Adipose tissue (tissue), 3 donors: ENCODE results near the gene CTCFL. TPM values are rescaled to one million over a fixed set of nuclear protein-coding genes. Genes with fewer than 3 reads are reported as not detected.
"Not testable (repeated sequence)": the region's sequence is repeated elsewhere in the genome, so short reads cannot be mapped to it uniquely, and the experiment has no call there.

ENCODE experiments used
- H3K27ac ChIP-seq: one replicate; pipeline ENCODE4 v1.5.1; 2013; ENCODE audit warnings: low read depth, low read length
- WGBS, 3 donors: extraction: QIAGEN DNeasy Blood & Tissue Kit; methylation state at CpG; one replicate each; pipeline ENCODE4 v1.1.7; 2013; 5-methylcytosine and 5-hydroxymethylcytosine counted together
- polyA plus RNA-seq, 3 donors: library from polyadenylated mRNA; stranded (reverse); fragments of 200-250 nt; gene quantifications; one replicate each; pipeline ENCODE4 v1.2.3, GENCODE V29; 2013
- donor health status: healthy with polysubstance abuse.
- donor health status: Bipolar disorder and iron deficiency.
- donor health status: healthy.

Gene CTCFL
- polyA plus RNA-seq, 3 donors: 0.04 to 0.11 TPM; not detected in 1

- WGBS, 3 donors: 33 to 36% (median 36%) methylated on average over 20 of the region's 20 CpGs
- H3K27ac ChIP-seq: no peak overlapping the region
These were observed 26.2 kb downstream of the CTCFL start for GRCh38 chr20:57498425-57499400.

DNA sequence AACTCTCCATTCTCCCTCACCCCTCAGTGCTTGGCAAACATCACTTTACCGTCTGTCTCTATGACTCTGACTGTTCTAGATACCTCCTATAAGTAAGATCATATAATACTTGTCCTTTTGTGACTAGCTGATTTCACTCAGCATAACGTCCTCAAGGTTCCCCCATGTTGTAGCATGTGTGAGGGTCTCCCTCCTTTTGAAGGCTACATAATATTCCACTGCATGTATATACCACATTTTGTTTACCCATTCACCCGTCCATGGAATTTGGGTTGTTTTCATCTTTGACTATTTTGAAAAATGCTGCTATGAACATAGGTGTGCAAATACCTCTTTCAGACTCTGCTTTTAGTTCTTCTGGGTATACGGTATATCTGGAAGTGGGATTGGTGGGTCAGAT is 28.3 kb downstream of the CTCFL start:
- no peak overlapping the region for H3K27ac ChIP-seq
- 83 to 92% (median 87%) methylated on average over 4 of the region's 4 CpGs for WGBS, 3 donors

- WGBS, 3 donors: 65 to 79% (median 76%) methylated on average over 11 of the region's 11 CpGs
- H3K27ac ChIP-seq: no peak overlapping the region
These were observed 29.0 kb downstream of the CTCFL start for GRCh38 chr20:57495978-57496377.

- 79 to 81% (median 81%) methylated on average over 10 of the region's 10 CpGs for WGBS, 3 donors
- no peak overlapping the region for H3K27ac ChIP-seq
These were observed 31.8 kb downstream of the CTCFL start for GRCh38 chr20:57493091-57493615.

- no peak overlapping the region for H3K27ac ChIP-seq
- 52 to 81% (median 74%) methylated on average over 6 of the region's 6 CpGs for WGBS, 3 donors
These were observed 33.6 kb downstream of the CTCFL start for GRCh38 chr20:57491373-57491772.

- WGBS, 3 donors: 86 to 94% (median 93%) methylated on average over 5 of the region's 5 CpGs
- not testable (repeated sequence) for H3K27ac ChIP-seq
These were observed 36.7 kb downstream of the CTCFL start for GRCh38 chr20:57488277-57488676.

DNA sequence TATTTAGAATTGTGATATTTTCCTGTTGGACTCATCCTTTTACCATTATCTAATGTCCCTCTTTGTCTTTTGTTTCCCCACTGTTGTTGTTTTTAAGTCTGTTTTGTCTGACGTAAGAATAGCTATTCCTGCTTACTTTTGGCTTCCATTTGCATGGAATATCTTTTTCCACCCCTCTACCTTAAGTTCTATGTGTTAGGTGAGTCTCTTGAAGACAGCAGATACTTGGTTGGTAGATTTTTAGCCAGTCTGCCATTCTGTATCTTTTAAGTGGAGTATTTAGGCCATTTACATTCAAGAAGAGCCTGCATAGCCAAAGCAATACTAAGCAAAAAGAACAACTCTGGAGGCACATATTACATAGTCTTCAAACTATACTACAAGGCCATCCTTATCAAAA is 39.2 kb downstream of the CTCFL start:
- WGBS, 3 donors: 87 to 97% (median 92%) methylated on average over 1 of the region's 1 CpG
- H3K27ac ChIP-seq: no peak overlapping the region

- no peak overlapping the region for H3K27ac ChIP-seq
- WGBS, 3 donors: 81 to 93% (median 88%) methylated on average over 8 of the region's 8 CpGs
These were observed 40.2 kb downstream of the CTCFL start for GRCh38 chr20:57484772-57485171.

- WGBS, 3 donors: 86 to 92% (median 92%) methylated on average over 19 of the region's 19 CpGs
- H3K27ac ChIP-seq: no peak overlapping the region
These were observed 41.5 kb downstream of the CTCFL start for GRCh38 chr20:57483287-57484050.

DNA sequence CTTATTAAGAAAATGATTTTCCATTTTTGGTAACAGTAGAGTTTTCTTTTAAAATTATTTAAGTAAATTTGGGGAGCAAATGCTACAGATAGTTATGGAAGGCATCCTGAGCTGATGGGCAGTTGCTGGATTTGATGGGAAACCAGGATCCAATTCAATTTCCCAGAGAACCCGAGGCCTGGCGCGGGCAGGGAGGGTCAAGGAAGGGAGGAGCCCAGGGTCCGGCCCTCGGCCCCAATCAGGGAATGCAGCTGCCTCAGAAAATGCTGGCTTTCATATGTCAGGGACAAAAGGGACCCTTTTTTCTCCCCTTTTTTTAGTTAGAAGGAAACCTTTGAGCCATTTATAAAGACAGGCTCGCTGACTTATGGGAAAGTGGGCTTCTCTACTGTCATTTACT is 42.1 kb downstream of the CTCFL start:
- H3K27ac ChIP-seq: no peak overlapping the region
- 91 to 95% (median 94%) methylated on average over 6 of the region's 6 CpGs for WGBS, 3 donors

DNA sequence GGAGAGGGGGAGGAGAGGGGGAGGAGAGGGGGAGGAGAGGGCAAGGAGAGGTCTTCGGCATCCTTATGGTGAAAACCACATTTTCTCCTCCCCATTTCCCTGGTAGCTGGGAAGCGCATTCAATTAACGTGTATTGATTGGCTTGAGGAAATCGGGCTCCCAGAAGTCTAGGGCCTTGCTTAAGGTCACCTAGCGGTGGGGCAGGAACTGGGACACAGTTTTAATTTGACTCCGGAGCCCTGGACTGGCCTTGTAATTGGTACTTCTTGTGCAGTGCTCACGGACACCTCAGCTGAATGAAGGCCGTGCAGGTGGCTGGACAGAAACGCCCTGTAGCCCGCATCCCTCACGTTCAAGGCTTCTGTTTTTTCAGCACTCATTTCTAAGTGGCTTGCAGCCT is 42.8 kb downstream of the CTCFL start:
- WGBS, 3 donors: 50 to 65% (median 59%) methylated on average over 11 of the region's 11 CpGs
- H3K27ac ChIP-seq: no peak overlapping the region

- 48 to 72% (median 49%) methylated on average over 9 of the region's 9 CpGs for WGBS, 3 donors
- H3K27ac ChIP-seq: no peak overlapping the region
These were observed 43.6 kb downstream of the CTCFL start for GRCh38 chr20:57481281-57481711.

GRCh38 chr20:57480444-57481160 is 44.3 kb downstream of the CTCFL start:
- no peak overlapping the region for H3K27ac ChIP-seq
- WGBS, 3 donors: 52 to 69% (median 56%) methylated on average over 17 of the region's 17 CpGs

DNA sequence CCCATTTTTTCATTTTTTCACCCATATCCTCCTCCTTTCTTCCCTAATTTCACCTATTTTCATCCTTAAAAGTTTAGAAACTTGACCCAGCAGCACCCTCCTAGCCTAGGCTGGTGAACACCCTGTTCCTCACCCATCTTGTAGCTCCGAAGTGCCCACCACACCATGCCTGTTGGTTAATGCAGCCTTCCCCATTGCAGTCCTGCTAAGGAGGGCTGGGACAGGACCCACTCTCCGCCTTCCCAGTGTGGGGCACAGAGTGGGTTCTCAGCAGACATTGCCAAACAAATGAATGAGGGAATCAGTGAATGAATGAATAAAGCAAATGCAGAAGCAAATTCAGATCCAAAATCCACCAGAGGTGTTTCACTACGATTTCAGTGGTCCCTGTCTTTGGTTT is 45.7 kb downstream of the CTCFL start:
- 85 to 96% (median 86%) methylated on average over 3 of the region's 3 CpGs for WGBS, 3 donors
- H3K27ac ChIP-seq: no peak overlapping the region

GRCh38 chr20:57478176-57478575 is 46.8 kb downstream of the CTCFL start:
- H3K27ac ChIP-seq: no peak overlapping the region
- WGBS, 3 donors: 43 to 54% (median 45%) methylated on average over 9 of the region's 9 CpGs

- 56 to 62% (median 60%) methylated on average over 17 of the region's 17 CpGs for WGBS, 3 donors
- no peak overlapping the region for H3K27ac ChIP-seq
These were observed 48.1 kb downstream of the CTCFL start for GRCh38 chr20:57476641-57477461.

DNA sequence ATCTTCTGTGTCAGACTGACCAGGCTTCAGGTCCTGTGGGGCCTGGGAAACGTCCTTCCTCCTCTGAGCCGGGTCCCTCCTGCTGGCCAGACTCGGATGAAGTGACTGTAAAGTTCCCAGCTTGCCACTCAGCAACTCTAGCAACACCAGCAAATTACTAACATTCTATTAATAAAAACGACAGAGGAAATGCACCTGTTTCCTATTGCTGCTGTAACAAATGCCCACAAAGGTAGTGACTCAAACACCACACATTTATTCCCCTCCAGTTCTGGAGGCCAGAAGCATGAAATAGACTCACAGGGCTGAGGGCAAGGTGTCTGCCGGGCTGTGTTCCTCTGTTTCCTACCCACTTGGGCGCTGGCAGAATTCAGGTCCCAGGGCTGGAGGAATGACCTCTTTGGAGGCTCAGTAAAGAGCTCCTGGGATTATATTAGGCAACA is 48.8 kb downstream of the CTCFL start:
- WGBS, 3 donors: 18 to 38% (median 18%) methylated on average over 6 of the region's 6 CpGs
- H3K27ac ChIP-seq: no peak overlapping the region
